Measurements from ENCODE around the gene AP2B1. TPM values are rescaled to one million over a fixed set of nuclear protein-coding genes. Genes with fewer than 3 reads are reported as not detected.

AP2B1 gene
- total and polyA plus RNA-seq, 9 of the 15 experiments (the other 6 are each of a cell fraction or from before 2014, with no cell fraction given), result 60.1 to 287 (median 105) TPM

DNA sequence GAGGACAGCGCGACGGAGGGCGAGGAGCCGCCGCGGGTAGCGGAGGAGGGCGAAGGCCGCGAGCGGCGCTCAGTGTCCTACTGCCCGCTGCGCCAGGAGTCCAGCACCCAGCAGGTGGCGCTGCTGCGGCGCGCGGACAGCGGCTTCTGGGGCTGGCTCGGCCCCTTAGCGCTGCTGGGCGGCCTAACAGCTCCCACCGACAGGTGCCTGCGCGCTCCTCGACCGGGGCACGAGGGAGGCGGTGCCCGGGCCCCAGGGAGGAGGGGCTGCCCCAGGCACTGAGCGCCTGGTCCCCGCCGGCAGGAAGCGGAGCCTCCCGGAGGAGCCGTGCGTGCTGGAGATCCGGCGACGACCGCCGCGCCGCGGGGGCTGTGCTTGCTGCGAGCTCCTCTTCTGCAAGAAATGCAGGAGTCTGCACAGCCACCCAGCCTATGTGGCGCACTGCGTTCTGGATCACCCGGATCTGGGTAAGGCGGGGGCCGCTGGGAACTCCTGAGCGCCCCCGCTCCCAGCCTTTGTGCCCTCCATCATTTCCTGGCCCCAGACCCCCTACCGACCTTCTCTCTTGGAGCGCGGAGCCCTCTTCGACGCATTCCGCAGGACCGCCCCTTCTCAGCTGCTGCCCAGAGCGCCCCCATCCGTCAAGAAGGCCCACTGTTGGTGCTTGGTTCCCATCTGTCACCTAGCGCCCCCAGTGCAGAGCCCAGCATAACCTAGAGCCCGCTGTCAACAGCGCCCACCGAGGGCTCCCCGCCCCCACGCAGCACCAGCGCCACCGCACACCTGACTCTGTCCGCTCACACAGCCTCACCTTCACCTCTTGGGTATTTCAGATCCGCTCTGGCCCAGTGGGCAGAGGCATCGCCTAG is 177.2 kb downstream of the AP2B1 start (continued):
- TF ChIP-seq POLR2H (tag; IDR thresholded peaks at IDR 0.05; ENCODE audit: low read depth), result no peak
- no peak for TF ChIP-seq ZNF764 (CRISPR knock-in tag; IDR thresholded peaks at IDR 0.05; ENCODE audit: low read depth)
- no peak for TF ChIP-seq GTF2E2 (tag; IDR thresholded peaks at IDR 0.05)
- TF ChIP-seq CCAR2 (IDR thresholded peaks at IDR 0.05; ENCODE audit: low read depth, low read length), result no peak
- TF ChIP-seq, protein P1, sequence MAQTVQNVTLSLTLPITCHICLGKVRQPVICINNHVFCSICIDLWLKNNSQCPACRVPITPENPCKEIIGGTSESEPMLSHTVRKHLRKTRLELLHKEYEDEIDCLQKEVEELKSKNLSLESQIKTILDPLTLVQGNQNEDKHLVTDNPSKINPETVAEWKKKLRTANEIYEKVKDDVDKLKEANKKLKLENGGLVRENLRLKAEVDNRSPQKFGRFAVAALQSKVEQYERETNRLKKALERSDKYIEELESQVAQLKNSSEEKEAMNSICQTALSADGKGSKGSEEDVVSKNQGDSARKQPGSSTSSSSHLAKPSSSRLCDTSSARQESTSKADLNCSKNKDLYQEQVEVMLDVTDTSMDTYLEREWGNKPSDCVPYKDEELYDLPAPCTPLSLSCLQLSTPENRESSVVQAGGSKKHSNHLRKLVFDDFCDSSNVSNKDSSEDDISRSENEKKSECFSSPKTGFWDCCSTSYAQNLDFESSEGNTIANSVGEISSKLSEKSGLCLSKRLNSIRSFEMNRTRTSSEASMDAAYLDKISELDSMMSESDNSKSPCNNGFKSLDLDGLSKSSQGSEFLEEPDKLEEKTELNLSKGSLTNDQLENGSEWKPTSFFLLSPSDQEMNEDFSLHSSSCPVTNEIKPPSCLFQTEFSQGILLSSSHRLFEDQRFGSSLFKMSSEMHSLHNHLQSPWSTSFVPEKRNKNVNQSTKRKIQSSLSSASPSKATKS (CRISPR knock-in tag; IDR thresholded peaks at IDR 0.05), result no peak
- TF ChIP-seq NFE2L1 (tag; IDR thresholded peaks at IDR 0.05; ENCODE audit: borderline replicate concordance, low read depth), result no peak
- no peak for TF ChIP-seq RBM22 (IDR thresholded peaks at IDR 0.05; ENCODE audit: low read depth, low read length, poor library complexity, severe bottlenecking)
- no peak for TF ChIP-seq PTTG1 (tag; IDR thresholded peaks at IDR 0.05; ENCODE audit: low read depth)
- TF ChIP-seq, protein P2, sequence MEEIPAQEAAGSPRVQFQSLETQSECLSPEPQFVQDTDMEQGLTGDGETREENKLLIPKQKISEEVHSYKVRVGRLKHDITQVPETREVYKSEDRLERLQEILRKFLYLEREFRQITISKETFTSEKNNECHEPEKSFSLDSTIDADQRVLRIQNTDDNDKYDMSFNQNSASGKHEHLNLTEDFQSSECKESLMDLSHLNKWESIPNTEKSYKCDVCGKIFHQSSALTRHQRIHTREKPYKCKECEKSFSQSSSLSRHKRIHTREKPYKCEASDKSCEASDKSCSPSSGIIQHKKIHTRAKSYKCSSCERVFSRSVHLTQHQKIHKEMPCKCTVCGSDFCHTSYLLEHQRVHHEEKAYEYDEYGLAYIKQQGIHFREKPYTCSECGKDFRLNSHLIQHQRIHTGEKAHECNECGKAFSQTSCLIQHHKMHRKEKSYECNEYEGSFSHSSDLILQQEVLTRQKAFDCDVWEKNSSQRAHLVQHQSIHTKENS (CRISPR knock-in tag; IDR thresholded peaks at IDR 0.05), result no peak
- no peak for TF ChIP-seq ZNF165 (CRISPR knock-in tag; IDR thresholded peaks at IDR 0.05; ENCODE audit: borderline replicate concordance)
- TF ChIP-seq KDM1A (IDR thresholded peaks at IDR 0.05), result no peak
- no peak for TF ChIP-seq GTF2A2 (tag; IDR thresholded peaks at IDR 0.05)
- TF ChIP-seq, protein P3, sequence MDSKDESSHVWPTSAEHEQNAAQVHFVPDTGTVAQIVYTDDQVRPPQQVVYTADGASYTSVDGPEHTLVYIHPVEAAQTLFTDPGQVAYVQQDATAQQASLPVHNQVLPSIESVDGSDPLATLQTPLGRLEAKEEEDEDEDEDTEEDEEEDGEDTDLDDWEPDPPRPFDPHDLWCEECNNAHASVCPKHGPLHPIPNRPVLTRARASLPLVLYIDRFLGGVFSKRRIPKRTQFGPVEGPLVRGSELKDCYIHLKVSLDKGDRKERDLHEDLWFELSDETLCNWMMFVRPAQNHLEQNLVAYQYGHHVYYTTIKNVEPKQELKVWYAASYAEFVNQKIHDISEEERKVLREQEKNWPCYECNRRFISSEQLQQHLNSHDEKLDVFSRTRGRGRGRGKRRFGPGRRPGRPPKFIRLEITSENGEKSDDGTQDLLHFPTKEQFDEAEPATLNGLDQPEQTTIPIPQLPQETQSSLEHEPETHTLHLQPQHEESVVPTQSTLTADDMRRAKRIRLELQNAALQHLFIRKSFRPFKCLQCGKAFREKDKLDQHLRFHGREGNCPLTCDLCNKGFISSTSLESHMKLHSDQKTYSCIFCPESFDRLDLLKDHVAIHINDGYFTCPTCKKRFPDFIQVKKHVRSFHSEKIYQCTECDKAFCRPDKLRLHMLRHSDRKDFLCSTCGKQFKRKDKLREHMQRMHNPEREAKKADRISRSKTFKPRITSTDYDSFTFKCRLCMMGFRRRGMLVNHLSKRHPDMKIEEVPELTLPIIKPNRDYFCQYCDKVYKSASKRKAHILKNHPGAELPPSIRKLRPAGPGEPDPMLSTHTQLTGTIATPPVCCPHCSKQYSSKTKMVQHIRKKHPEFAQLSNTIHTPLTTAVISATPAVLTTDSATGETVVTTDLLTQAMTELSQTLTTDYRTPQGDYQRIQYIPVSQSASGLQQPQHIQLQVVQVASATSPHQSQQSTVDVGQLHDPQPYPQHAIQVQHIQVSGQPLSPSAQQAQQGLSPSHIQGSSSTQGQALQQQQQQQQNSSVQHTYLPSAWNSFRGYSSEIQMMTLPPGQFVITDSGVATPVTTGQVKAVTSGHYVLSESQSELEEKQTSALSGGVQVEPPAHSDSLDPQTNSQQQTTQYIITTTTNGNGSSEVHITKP (IDR thresholded peaks at IDR 0.05; ENCODE audit: partially characterized antibody), result peak; percentile 77
- TF ChIP-seq, protein P4, sequence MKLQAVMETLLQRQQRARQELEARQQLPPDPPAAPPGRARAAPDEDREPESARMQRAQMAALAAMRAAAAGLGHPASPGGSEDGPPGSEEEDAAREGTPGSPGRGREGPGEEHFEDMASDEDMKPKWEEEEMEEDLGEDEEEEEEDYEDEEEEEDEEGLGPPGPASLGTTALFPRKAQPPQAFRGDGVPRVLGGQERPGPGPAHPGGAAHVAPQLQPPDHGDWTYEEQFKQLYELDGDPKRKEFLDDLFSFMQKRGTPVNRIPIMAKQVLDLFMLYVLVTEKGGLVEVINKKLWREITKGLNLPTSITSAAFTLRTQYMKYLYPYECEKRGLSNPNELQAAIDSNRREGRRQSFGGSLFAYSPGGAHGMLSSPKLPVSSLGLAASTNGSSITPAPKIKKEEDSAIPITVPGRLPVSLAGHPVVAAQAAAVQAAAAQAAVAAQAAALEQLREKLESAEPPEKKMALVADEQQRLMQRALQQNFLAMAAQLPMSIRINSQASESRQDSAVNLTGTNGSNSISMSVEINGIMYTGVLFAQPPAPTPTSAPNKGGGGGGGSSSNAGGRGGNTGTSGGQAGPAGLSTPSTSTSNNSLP (IDR thresholded peaks at IDR 0.05; ENCODE audit: borderline replicate concordance, low read depth, low read length), result no peak
- no peak for TF ChIP-seq ZNF695 (CRISPR knock-in tag; IDR thresholded peaks at IDR 0.05)
- no peak for TF ChIP-seq ZNF143 (CRISPR knock-in tag; IDR thresholded peaks at IDR 0.05)
- TF ChIP-seq TCF3 (CRISPR knock-in tag; IDR thresholded peaks at IDR 0.05), result no peak

All from K562 (cell line).